GM23338 (cell line): Measurements from ENCODE around the gene ZFHX2.

Experiments used
- EZH2 ChIP-seq: fragments of 200-600 bp; sonication (generic); IDR thresholded peaks from one replicate; pipeline ENCODE4 v1.8.0; 2017; ENCODE audit warnings: antibody characterized with exemption, mild to moderate bottlenecking, low read depth; ENCODE audit not compliant: unreplicated experiment
- TF ChIP-seq, protein P1 (sequence below), 2 experiments: fragments of 200-600 bp in 1 of 2; sonication (generic) in 1 of 2; conservative IDR thresholded peaks; 2 replicates each; pipeline versions ENCODE4 v1.5.1 to v1.6.1; 2016 to 2017; ENCODE audit warnings: antibody characterized with exemption in 2 of 2, low read depth in 2 of 2, mild to moderate bottlenecking in 2 of 2, moderate library complexity in 1 of 2

DNA sequence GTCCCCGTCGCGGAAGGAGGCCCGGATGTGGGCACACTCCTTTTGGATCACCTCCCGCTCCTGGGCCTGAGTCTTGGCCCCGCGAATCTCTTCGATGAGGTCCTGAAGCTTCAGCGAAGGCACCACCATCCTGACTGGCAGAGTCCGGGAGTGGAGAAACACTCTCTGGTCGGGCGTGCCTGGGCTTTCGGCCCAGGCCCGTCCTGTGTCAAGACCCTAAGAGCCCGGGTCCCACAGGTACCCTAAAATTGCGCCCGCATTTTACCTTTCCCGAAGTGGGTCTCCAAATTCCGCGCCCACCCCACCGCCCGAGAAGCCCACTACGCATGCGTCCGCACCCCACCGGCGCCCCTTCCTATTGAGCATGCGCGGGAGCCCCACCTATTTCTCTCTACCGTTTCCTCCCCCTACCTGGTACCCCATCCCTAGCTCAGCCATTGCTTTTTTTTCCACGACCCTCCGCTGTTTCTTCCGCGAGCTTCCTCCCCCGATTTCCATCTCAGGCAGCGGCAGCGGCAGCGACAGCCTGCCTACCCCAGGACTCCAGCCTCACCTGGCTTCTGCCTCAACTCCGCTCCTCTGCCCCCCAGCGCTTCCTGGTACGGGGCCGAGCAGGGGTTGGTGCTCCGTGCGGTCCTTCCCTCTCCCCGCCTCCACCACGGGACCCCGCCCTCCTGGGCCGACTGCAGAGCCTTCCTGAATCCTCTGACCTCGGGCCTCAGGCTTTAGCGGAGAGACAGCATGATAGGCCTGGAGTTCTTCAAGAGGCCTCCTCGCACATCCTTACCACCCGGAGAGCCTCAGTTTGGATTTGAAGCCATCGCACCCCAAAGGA, 15.8 kb upstream of the ZFHX2 start, which contains the start of gene AP1G2:
- TF ChIP-seq EZH2: no peak
- TF ChIP-seq, protein P1, sequence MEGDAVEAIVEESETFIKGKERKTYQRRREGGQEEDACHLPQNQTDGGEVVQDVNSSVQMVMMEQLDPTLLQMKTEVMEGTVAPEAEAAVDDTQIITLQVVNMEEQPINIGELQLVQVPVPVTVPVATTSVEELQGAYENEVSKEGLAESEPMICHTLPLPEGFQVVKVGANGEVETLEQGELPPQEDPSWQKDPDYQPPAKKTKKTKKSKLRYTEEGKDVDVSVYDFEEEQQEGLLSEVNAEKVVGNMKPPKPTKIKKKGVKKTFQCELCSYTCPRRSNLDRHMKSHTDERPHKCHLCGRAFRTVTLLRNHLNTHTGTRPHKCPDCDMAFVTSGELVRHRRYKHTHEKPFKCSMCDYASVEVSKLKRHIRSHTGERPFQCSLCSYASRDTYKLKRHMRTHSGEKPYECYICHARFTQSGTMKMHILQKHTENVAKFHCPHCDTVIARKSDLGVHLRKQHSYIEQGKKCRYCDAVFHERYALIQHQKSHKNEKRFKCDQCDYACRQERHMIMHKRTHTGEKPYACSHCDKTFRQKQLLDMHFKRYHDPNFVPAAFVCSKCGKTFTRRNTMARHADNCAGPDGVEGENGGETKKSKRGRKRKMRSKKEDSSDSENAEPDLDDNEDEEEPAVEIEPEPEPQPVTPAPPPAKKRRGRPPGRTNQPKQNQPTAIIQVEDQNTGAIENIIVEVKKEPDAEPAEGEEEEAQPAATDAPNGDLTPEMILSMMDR (conservative IDR thresholded peaks at IDR 0.05; ENCODE audit: low read depth in 2 of 2): no peak
